HG03066 (cell line): ENCODE results near the gene RABAC1.
"Not testable (repeated sequence)": the region's sequence is repeated elsewhere in the genome, so short reads cannot be mapped to it uniquely, and the experiment has no call there.

Source experiments
- ATAC-seq: cut with Tn5 transposase; IDR thresholded peaks from one replicate; pipeline ENCODE4 v1.9.1; 2021; ENCODE audit warnings: low read depth; ENCODE audit not compliant: unreplicated experiment

RABAC1 gene

DNA sequence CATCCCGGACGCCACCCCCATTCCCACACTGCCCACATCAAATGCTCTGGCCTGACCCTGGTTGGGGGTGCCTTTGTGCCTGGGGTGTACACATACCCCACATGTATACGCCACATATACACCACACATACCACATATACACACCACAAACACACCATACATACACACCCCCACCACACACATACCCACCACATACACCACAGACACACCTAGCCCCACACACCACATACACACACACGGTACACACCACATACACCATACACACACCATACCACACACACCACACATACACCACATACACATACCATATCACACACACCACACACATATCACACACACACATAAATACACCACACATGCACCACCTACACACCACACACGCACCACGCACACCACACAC is 41.0 kb downstream of the RABAC1 start:
- ATAC-seq = no peak

DNA sequence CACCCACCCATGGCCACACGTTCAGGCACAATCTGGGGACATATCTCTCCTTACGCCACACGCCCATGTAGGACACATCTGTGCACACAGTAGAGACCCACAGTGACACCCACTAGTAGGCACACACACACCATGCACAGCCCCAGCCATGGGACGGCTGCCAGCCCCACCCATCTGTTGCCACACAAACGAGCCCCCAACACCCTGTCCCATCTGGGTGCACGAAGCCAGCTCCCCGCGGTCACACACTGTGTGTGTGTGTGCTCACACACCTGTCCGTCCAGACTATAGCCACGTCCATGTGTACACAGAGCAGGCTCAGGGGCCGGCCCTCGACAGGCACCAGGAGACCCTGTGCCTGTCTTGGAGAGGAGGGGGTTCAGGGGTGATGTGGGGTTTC is 41.4 kb downstream of the RABAC1 start:
- ATAC-seq = no peak

DNA sequence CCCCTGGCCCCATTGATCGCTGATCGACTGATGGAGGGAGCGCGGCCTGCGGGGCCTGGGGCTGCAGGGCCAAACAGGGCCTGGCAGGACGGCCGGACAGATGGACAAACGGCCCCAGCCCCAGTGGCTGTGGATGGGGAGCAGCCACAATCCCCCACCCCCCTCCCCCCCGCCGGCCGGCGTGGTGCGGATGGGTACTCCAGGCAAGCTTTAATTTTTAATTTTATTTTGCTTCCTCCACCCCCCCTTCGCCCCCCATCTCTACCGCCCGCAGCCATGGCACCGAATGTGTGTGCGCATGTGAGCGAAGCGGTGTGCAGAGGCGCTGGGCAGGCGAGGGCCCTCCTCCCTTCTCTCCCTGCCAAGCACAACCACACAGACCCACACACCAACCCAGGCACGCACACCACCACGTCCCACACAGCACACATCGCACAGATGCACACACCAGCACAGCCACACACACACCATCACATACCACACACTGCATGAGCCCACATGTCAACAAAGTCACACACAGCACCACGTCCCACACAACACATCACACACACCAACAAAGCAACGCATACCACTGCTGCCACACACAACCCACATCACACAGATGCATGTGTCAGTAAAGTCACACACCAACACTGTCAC is 43.2 kb downstream of the RABAC1 start:
- no peak for ATAC-seq

DNA sequence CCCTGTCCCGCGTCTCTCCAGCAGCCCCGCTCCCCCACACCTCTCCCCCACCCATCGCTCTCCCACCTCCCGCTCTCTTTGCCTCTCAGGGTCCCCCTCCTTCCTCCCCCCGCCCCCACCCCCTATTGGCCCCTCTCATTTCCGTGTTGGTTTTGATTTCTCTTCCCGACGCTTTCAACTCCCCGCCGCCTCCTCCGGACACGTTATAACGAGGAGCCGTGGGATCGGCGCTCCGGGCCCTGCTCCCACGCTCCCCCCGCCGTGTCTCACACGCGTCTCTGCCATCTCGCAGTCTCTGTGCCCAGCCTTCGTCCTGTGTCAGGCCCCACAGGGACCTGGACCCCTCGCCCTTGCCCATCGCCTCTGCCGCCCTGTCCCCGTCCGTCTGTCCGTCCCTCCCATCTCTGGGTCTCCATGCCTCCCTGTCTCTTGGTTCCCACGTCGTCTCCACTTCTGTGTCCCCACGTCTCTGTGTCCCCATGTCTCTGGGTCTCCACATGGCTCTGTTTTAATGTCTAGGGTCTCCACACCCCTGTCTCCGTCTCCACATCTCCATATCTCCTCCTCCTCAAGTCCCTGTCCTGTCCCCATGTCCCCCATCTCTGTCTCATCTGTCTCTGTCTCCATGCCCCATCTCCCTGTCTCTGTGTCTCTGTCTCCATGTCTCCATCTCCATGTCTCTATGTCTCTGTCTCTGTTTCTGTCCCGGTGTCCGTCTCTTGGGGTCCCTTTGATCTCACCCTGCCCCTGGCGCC is 43.9 kb downstream of the RABAC1 start:
- ATAC-seq = no peak

DNA sequence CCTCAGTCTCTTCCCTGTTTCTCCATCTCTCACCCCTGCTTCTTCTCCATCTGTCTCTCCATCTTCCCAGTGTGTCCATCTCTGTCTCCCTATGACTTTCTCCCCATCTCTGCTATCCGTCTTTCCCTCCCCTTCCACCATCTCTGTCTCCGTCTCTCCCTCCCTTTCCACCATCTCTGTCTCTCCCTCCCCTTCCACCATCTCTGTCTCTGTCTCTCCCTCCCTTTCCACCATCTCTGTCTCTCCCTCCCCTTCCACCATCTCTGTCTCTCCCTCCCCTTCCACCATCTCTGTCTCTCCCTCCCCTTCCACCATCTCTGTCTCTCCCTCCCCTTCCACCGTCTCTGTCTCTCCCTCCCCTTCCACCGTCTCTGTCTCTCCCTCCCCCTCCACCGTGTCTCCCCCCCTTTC is 44.7 kb downstream of the RABAC1 start:
- not testable (repeated sequence) for ATAC-seq

DNA sequence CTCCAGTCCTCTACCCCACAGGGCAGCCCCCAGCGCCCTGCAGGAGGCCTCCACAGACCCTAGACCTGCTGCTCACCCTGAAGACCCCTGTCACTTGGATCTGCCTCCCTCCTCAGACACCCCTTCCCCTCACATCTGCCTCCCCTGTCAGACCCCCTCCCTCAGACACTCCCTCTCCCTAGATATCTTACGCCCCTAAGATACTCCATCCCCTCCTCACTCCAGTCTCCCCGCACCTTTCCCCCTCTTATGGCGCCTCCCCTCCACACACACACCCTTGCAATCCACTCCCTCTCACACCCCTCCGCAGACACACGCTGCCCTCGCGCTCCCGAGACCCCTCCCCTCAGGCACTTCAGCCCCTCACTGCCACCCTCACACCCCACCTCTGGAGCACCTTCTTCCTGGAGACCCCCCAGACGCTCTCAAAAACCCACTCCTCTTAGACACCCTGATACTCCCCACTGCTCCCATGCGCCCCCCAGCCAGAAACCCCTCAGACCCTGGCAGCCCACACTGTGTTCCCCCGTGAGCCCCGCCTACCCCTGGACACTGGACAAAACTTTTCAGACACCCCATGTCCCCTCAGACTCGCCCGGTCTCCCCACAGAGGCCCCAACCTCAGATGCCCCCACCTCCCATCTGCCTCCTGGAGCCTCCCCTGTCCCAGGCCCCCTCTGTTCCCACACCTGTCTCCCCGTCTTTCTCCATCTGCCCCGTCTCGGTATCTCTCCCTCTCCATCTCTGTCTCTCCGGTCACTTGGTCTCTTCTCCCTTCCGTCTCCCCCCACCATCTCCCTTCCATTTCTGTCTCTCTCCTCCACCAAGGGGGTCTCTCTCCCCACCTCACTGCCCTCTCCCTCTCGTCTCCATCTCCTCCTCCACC is 45.3 kb downstream of the RABAC1 start:
- ATAC-seq = no peak

DNA sequence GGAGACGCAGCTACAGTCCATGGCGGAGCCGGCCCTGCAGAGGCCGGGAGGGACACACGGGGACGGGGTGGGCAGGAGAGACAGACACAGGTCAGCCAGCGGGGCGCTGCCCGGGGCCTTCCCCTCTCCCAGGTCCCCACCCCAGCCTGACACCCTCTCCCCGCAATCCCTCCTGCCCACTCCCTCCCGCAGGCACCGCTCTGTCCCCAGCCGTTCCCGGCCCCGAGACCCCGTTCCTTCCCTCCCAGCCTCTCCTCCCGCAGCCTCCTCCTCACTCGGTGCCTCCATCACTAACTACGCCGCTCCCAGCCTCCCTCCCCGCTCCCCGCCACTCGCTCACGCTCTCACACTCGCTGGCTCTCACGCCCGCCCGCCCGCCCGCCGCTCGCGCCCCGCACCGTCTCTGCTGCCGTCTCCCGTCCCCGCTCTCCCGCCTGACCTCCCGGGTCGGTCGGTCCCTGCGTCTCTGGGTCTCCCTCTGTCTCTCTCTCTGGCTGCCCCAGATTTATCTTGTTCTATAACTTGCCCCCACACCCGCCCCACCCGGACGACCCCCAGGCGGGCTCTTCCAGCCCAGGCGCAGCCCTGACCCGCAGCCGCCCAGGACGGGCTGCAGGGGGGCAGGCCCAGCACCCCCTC is 46.1 kb downstream of the RABAC1 start:
- no peak for ATAC-seq

DNA sequence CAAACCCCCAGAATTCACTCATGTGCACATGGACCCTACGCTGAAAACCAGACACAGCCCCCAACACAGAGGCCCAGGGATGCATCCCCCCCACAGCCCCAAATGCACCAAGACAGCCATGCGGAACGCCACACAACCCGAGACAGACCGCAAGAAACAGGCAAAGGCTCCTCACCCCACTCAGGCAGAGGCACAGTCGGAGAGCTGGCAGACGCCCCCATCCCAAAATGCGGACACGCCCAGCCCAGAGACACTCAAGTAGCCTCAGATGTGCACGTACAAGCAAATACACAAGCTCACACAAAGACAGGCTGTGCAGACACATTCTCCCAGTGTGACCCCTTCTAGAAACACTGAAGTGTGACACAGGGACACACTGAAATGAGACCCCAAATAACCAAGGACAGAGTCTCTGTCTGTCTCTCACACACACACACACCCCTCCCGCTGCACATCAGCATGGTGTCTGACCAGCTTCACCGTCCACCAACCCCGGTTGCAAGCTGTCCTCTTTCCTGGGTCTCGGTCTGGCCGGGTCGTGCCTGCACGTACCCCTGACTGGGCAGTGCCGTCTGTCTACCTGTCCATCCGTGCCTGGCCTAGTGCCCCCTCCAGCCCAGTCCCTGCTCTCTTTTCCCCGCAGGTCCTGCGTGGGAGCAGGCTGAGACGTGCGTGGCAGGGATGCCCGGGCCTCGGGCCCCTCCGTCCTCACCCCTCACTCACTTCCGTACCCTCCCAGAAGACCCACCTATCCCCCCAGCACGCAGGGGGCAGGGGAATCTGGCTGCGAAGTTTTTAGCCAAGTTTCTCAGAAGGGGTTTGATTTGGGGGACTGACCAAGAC is 47.0 kb downstream of the RABAC1 start:
- ATAC-seq = no peak

DNA sequence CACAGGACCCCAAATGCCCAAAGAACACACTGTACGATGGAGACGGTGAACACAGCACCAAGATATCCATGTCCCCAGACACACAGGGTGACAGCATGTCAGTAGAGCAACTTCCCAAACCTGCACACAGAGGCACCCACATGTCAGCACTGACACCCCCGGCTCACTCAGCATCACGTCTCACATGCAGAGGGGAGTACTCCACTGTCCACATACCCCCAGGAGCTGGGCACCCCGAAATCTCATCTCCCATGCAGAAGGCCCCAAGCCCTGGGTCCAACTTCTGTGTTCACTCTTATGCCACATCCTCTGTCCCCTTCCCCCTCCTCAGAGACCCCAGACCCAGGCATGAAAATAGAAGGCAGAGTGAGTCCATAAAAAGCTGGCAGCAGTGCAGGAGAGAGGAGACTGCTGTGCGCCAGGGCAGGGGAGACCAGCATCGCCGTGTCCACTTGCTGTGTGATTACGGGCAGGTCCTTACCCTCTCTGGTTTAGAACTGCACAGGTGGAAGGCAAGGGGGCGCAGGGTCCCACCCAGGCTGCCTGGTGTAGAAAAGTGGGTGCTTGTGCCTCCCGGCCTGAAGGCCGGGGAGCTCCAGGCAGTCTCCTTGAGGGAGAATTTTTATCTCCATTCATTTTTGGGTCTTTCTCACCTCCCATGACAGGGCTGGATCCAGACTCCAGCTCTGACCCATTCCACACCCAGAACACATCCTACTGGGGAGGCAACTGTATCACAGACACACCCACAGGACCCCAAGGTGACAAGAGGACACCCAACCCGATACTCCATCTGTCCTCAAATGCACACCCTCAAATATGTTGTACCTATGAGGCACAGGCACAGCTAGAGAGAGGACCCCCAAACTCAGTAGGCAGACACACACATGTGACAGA is 47.9 kb downstream of the RABAC1 start:
- no peak for ATAC-seq

DNA sequence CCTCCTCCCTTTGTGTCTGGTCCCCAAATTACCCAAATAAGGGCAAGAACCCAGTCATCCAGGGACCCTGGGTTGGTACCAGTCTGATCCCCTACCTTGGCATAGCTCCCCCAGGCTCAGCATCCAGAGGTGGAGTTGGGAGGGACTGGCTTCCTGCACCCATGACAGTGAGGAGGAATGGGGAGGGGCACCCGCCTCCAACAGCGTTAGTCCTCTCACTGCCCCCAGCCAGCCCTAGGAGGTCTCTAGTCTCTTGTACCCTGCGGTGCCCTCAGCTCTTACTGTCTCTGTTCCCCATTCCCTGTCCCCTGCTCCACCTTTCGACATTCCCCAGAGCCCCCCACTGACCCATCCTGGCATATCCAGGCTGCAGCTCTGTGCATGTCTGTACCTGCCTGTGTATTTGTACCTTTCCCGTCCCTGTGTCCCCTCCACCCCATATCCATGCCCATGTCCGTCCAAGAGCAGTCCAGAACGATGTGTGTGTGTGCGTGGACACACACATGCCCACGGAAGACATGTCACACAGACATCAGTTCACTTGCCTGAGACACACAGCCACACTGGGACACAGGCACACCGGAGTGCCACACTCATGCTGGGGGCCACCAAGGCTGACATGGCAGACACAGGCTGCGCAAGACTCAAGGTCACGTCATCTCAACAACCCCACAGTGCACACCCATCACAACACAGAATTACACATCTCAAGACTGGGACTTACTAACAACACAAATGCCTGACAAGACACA is 48.7 kb downstream of the RABAC1 start:
- ATAC-seq = no peak

DNA sequence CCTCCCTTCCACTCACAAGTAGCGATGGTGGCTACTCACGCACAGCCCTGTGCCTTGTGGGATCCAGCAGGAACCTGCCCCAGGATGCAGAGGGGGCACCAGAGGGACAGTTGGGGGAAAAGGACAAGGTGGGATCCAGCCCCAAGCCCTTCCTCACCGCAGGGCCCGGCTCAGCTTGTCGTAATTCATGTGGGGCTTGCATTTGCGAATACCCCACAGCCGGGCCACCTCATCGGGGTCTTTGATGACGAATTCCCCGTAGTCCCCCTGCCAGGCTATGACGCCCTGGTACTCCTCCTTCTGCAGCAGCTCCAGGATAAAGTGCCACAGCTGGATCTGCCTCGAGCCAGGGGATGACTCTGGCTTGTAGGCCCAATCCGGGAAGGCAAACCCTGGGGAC is 49.4 kb downstream of the RABAC1 start:
- ATAC-seq = no peak

DNA sequence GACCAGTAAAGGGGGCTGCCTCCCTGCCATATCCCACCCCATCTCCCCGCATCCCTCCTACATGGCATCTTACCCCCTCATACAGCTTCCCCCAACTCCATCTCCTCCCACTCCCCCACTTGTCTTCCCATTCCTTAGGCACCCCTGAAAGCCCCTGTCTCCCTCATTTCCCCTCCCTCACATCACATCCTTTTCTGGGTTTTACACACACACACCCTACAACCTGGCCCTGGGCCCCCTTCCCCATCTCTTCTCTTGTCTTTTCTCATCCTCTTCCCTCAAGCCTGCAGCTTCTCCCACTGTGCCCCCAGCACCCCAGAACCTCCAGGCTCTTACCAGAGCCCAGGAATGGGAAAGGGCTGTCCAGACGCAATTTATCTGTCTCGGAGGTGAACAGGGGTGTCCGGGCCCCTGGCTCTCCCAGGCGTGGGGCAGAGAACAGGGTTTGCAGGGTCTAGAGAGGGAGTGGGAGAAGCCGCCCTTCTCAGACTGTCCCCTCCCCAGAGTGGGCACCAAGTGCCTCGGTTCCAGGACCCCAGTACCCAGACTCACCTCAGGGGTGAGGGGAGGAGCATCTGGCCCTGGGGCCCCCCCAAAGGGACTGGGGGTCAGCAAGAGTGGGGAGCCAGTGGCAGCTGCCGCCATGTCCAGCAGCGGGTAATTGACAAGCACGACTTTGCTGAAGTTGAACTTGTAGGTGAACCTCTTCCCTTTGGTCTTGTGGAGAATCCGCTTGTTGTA is 50.2 kb downstream of the RABAC1 start:
- ATAC-seq = no peak

DNA sequence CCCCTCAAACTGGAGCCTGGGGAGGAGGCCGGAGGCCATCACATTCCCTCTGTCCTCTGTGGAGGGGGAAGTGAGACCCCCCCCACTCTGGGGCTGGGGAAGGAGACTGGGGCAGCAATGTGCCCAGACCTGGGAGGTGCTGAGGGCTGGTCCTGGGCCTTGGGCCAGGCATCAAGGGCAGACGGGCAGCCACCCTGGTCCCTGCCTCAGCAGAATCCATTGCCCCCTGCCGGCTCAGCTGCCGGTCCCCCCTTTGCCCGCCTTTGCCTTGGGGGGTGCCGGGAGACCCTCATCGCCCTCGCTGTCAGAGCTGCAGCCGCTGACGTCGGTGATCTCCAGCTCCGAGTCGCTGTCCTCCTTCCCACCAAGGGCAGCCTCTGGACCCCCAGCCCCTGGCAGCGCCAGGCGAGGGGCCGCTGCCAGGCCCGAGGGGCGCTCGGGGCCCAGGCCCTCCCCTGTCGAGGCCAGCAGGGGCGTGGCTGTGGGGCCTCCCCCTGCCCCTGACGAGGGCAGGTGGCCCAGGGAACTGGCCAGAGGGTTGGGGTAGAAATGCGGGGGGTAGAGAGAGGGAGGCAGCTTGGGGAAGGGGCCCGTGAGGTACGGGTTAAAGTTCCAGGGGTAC is 51.0 kb downstream of the RABAC1 start:
- no peak for ATAC-seq

DNA sequence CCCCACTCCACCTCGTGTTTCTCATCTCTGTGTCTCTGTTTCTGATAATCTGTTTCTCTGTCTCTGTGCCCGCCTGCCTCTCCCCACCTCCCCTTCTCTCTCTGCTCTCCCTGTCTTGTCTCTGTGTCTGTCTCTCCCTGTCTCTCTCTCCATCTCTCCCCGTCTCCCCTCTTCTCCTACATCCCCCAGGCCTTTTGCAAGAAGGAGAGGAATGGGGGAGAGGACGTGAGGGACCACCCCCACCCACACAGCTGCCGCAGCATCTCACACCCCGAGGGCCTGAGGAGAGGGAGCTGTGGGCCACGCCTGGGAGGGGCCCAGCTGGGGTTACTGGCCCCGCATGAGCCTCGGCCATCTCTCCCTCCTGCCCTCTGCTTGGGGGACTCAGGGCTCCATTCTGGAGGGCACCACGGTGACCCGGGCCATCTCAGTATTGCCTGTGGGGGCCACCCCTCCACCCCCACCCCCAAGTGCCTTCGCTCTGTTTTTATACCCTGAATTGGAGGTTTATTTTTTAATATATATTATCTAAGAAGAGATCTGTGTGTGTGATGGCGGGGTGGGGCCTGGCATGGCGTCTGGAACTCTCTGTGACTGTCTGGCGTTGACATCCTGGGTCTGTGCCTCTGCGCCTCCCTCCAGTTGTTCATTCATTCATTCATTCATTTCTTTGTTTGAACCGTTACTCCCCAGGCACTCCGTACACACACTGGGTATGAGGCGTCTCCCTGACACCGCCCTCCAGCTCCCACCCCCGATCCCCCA is 52.0 kb downstream of the RABAC1 start:
- no peak for ATAC-seq
